GM19035 (cell line): ENCODE data around the gene TRIM33.
"Not testable (repeated sequence)": the region's sequence is repeated elsewhere in the genome, so short reads cannot be mapped to it uniquely, and the experiment has no call there.

Experiments used
- ATAC-seq: cut with Tn5 transposase; IDR thresholded peaks from one replicate; pipeline ENCODE4 v1.9.1; 2021; ENCODE audit not compliant: unreplicated experiment

Gene TRIM33

GRCh38 chr1:114468047-114468446 is 43.0 kb downstream of the TRIM33 start:
- no peak for ATAC-seq

- ATAC-seq: peak; percentile 52
Observed at GRCh38 chr1:114467491-114467890, 43.5 kb downstream of the TRIM33 start.

- no peak for ATAC-seq
Observed at GRCh38 chr1:114466334-114467014, 44.5 kb downstream of the TRIM33 start.

- ATAC-seq: no peak
Observed at GRCh38 chr1:114462963-114463362, 48.0 kb downstream of the TRIM33 start.

- no peak for ATAC-seq
Observed at GRCh38 chr1:114462341-114462740, 48.7 kb downstream of the TRIM33 start.

GRCh38 chr1:114458237-114458777 is 52.7 kb downstream of the TRIM33 start:
- ATAC-seq: no peak

GRCh38 chr1:114457675-114458236 is 53.2 kb downstream of the TRIM33 start:
- ATAC-seq: no peak

GRCh38 chr1:114456586-114456985 is 54.4 kb downstream of the TRIM33 start:
- no peak for ATAC-seq

- no peak for ATAC-seq
Observed at GRCh38 chr1:114455102-114455785, 55.8 kb downstream of the TRIM33 start.

- ATAC-seq: no peak
Observed at GRCh38 chr1:114454539-114454938, 56.5 kb downstream of the TRIM33 start.

GRCh38 chr1:114453361-114453784 is 57.6 kb downstream of the TRIM33 start:
- ATAC-seq: no peak

GRCh38 chr1:114448370-114449036 is 62.5 kb downstream of the TRIM33 start:
- ATAC-seq: no peak

- no peak for ATAC-seq
Observed at GRCh38 chr1:114446198-114446597, 64.8 kb downstream of the TRIM33 start.

GRCh38 chr1:114443226-114443625 is 67.8 kb downstream of the TRIM33 start:
- ATAC-seq: not testable (repeated sequence)

- no peak for ATAC-seq
Observed at GRCh38 chr1:114441332-114441731, 69.7 kb downstream of the TRIM33 start.

- no peak for ATAC-seq
Observed at GRCh38 chr1:114439369-114439768, 71.6 kb downstream of the TRIM33 start.

- ATAC-seq: no peak
Observed at GRCh38 chr1:114437812-114438211, 73.2 kb downstream of the TRIM33 start.

GRCh38 chr1:114436799-114437198 is 74.2 kb downstream of the TRIM33 start:
- ATAC-seq: no peak

- no peak for ATAC-seq
Observed at GRCh38 chr1:114435088-114435715, 75.8 kb downstream of the TRIM33 start.

GRCh38 chr1:114431026-114431425 is 80.0 kb downstream of the TRIM33 start:
- ATAC-seq: no peak
